ENCODE measurements around the gene OR56A1.

Gene OR56A1

DNA sequence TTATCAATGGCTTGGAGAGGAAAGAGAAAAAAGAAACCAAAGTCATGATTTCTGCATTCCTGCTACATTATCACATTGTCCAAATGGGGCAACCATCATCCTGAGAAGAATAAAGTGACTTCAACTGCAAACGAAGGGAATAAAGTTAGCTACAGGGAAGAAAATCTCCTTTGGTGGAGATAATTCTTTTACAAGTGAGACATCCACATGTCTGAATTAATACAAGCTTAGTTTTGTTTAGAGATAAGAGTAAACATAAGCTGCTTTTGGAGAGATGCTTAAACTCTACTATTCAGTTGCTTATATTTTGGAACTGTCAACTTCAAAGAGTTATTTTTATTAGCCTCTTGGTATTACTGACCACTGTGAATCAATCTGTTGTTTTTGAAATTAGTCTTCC lies 43.7 kb downstream of the OR56A1 start, which contains the start of gene OR52L1:
Gene OR52L1, minus strand, starts transcription at position 101 of the 400 bp plus-strand sequence. Its CDS starts 55 bp downstream, at position 46.
- no peak for DNase-seq

DNA sequence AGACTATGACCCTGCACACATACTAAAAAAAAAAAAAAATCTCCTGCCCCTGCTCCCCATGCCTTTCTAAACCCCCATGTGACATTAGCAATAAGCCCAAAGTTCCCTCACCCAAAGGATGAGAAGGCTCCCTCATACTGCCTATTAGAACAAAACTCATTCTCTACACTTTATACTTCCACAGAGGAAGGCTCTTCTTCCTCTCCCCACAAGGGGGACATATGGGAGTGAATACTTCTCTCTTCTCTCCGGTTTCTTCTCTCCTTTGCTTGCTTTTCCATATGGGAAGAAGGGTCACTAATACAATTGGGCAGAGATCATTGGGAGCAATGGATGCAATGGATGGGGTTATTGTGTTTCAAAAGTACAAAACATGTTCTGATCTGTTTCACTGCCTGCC lies 47.1 kb downstream of the OR56A1 start:
- DNase-seq = no peak

DNA sequence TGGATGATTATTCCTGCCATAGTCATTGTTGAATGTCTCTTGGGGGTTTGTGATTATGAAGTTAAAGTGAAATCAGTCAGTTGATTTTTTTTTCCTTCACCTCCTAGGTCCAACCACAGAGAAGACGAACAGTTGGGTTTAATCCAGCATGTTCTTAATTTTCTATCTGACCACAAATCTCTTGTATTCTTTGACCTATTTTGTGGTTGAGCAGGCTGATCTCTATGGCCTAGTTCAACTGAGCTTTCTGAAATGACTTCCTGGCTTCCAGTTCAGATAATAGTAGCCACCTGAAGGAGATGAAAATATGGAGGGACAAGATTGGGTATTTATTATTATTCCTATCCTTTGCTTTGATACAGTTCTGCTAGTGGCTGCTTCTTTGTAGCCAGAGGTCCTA lies 57.0 kb downstream of the OR56A1 start:
- DNase-seq = no peak
